Upper lobe of right lung (tissue), 1 donor: ENCODE measurements around the gene CAMTA1. TPM values are rescaled to one million over a fixed set of nuclear protein-coding genes. Genes with fewer than 3 reads are reported as not detected.

Source experiments
- ATAC-seq: fragments of 200-7000 bp; cut with Tn5 transposase; one replicate; pipeline ENCODE4 v1.9.1; 2020; ENCODE audit warnings: mild to moderate bottlenecking, moderate library complexity
- DNase-seq: peaks from one replicate; pipeline ENCODE4 v3.0.0-alpha.2; 2020
- H3K27ac ChIP-seq: fragments of 200-600 bp; one replicate; pipeline ENCODE4 v1.8.0; 2022
- H3K27me3 ChIP-seq: fragments of 200-600 bp; one replicate; pipeline ENCODE4 v1.8.0; 2022; ENCODE audit warnings: mild to moderate bottlenecking
- H3K36me3 ChIP-seq: fragments of 200-600 bp; one replicate; pipeline ENCODE4 v1.8.0; 2022
- H3K4me1 ChIP-seq: fragments of 200-600 bp; one replicate; pipeline ENCODE4 v1.8.0; 2022
- H3K4me3 ChIP-seq: fragments of 200-600 bp; one replicate; pipeline ENCODE4 v1.8.0; 2022; ENCODE audit warnings: mild to moderate bottlenecking
- H3K9me3 ChIP-seq: fragments of 200-600 bp; one replicate; pipeline ENCODE4 v1.8.0; 2022
- CTCF ChIP-seq: fragments of 200-600 bp; IDR thresholded peaks from one replicate; pipeline ENCODE4 v1.8.0; 2022; ENCODE audit warnings: antibody characterized with exemption
- intact Hi-C: fragments of 100-400 bp; cut with DNase I; formaldehyde crosslinking; loops from one replicate; pipeline ENCODE4 v1.11.0; 2022
- total RNA-seq: library from RNA; stranded (reverse); fragmentation: NEBNext Ultra II Directional; extraction: Animal tissue kit (Norgen Biotek cat#: 25700); gene quantifications from one replicate; pipeline ENCODE4 v1.2.1, GENCODE V29; 2021
- donor health status: DM: no; HTN: yes; CAD: no; lungs with severe emphysema.

The CAMTA1 gene
- total RNA-seq, 1 donor from 2014 or later, result 63.4 TPM

GRCh38 chr1:6867729-6868659 is 82.7 kb downstream of the CAMTA1 start:
- H3K4me3 ChIP-seq, result no peak overlapping the region
- no peaks in the 10 kb centered on the region for H3K36me3 ChIP-seq
- DNase-seq (no peak), ATAC-seq (no peak)
- H3K27ac ChIP-seq, result no peak overlapping the region
- H3K9me3 ChIP-seq, result no peaks in the 10 kb centered on the region
- intact Hi-C loops, result no loop called here
- peaks cover 4% of the 10 kb centered on the region for H3K4me1 ChIP-seq
- H3K27me3 ChIP-seq, result no peaks in the 10 kb centered on the region
- no peak for TF ChIP-seq CTCF

- no peaks in the 10 kb centered on the region for H3K9me3 ChIP-seq
- intact Hi-C loops, result no loop called here
- TF ChIP-seq CTCF, result no peak
- H3K27ac ChIP-seq, result no peak overlapping the region
- no peak overlapping the region for H3K4me3 ChIP-seq
- no peaks in the 10 kb centered on the region for H3K27me3 ChIP-seq
- DNase-seq (no peak), ATAC-seq (no peak)
- H3K36me3 ChIP-seq, result no peaks in the 10 kb centered on the region
- H3K4me1 ChIP-seq, result peaks cover 4% of the 10 kb centered on the region
Observed at GRCh38 chr1:6868660-6869380, 83.6 kb downstream of the CAMTA1 start.

- TF ChIP-seq CTCF, result no peak
- Histone ChIP-seq H3K27ac (no peak overlapping the region), H3K4me3 (no peak overlapping the region), H3K9me3 (no peaks in the 10 kb centered on the region), H3K27me3 (no peaks in the 10 kb centered on the region), H3K36me3 (no peaks in the 10 kb centered on the region), H3K4me1 (peaks cover 4% of the 10 kb centered on the region)
- DNase-seq, result no peak
- ATAC-seq, result no peak
- intact Hi-C loops, result no loop called here
Observed at GRCh38 chr1:6869545-6869944, 84.3 kb downstream of the CAMTA1 start.

- H3K36me3 ChIP-seq, result no peaks in the 10 kb centered on the region
- no peak for DNase-seq
- no peak overlapping the region for H3K27ac ChIP-seq
- intact Hi-C loops, result no loop called here
- no peaks in the 10 kb centered on the region for H3K27me3 ChIP-seq
- no peak overlapping the region for H3K4me3 ChIP-seq
- ATAC-seq, result no peak
- no peak for TF ChIP-seq CTCF
- no peaks in the 10 kb centered on the region for H3K9me3 ChIP-seq
- peaks cover 4% of the 10 kb centered on the region for H3K4me1 ChIP-seq
Observed at GRCh38 chr1:6870086-6870485, 84.8 kb downstream of the CAMTA1 start.

GRCh38 chr1:6870571-6870970 is 85.3 kb downstream of the CAMTA1 start:
- Histone ChIP-seq H3K36me3 (no peaks in the 10 kb centered on the region), H3K27ac (no peak overlapping the region), H3K4me1 (peaks cover 4% of the 10 kb centered on the region), H3K9me3 (no peaks in the 10 kb centered on the region), H3K27me3 (no peaks in the 10 kb centered on the region), H3K4me3 (no peak overlapping the region)
- ATAC-seq, result no peak
- no peak for TF ChIP-seq CTCF
- no peak for DNase-seq
- intact Hi-C loops, result no loop called here
